VCaP (cell line): Measurements from ENCODE around the gene MSRB1.

ENCODE experiments used
- H3K27ac ChIP-seq: fragments of 450-650 bp; 2 replicates; pipeline ENCODE4 v1.5.1; 2017
- TF ChIP-seq, protein P1 (sequence below): fragments of 450-650 bp; conservative IDR thresholded peaks from 2 replicates; pipeline ENCODE4 v1.5.1; 2017; ENCODE audit warnings: mild to moderate bottlenecking, moderate library complexity

Gene MSRB1

DNA sequence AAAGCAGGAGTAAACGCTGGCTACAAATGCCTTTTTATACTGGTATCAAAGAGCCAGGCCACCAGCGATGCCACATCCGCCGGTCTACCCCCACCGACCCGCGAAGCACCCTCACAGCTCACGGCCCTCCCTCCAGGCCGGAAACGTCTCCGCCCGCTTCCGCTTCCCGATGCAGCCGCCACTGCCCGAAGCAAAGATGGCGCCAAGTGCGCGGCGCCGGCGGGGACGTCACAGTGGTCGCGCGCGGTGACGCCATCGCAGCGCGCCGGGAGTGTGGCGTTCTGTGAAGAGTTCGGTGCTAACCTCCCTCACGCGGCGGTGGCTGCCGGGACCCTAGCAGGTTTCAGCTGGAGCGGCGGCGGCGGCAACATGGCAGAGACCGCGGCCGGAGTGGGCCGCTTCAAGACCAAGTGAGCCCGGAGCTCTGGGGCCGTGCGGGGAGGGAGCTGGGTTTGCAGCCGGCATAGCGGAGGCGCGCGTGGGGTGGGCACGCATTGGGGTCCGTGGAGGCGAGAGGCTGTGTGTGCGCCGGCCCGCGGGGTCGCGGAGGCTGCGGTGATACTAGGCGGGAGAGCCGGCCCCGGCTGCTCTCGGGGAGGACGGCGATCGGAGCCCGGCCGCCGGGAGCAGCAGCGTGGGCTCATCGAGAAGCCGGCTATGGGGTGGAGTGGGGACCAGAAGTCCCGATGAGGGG lies 28.9 kb upstream of the MSRB1 start, which contains the start of gene TBL3:
TBL3 (plus strand) TSS at position 258 of the 694 bp plus-strand sequence; CDS start at position 370, 112 bp downstream.
- TF ChIP-seq, protein P1, sequence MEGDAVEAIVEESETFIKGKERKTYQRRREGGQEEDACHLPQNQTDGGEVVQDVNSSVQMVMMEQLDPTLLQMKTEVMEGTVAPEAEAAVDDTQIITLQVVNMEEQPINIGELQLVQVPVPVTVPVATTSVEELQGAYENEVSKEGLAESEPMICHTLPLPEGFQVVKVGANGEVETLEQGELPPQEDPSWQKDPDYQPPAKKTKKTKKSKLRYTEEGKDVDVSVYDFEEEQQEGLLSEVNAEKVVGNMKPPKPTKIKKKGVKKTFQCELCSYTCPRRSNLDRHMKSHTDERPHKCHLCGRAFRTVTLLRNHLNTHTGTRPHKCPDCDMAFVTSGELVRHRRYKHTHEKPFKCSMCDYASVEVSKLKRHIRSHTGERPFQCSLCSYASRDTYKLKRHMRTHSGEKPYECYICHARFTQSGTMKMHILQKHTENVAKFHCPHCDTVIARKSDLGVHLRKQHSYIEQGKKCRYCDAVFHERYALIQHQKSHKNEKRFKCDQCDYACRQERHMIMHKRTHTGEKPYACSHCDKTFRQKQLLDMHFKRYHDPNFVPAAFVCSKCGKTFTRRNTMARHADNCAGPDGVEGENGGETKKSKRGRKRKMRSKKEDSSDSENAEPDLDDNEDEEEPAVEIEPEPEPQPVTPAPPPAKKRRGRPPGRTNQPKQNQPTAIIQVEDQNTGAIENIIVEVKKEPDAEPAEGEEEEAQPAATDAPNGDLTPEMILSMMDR = no peak
- peak within 1 kb of the TSS; percentile 79 for H3K27ac ChIP-seq

DNA sequence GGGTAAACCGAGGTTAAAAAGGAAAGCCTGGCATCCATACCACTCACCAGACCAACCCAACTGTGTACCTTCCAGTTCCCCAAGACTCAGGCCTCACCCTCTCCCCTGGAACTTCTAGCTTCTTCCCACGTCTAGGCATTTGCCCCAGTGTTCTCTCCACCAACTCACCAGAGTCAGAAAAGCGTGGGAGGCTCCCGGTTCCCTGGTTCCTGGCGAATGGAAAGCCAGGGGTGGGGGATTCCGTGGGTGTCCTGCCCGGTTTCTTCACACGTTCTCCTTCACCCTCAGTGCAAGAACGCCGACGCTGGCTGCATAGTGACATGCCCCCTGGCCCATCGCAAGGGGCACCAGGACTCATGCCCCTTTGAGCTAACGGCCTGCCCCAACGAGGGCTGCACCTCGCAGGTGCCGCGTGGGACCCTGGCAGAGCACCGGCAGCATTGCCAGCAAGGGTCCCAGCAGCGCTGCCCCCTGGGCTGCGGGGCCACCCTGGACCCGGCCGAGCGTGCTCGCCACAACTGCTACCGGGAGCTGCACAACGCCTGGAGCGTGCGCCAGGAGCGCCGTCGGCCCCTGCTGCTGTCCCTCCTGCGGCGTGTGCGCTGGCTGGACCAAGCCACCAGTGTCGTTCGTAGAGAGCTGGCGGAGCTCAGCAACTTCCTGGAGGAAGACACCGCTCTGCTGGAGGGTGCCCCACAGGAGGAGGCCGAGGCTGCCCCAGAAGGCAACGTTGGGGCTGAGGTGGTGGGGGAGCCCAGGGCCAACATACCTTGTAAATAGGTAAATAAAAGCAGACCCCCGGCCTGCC lies 25.4 kb upstream of the MSRB1 start:
- H3K27ac ChIP-seq = no peak overlapping the region
- TF ChIP-seq, protein P1 = no peak

GRCh38 chr16:1966460-1966859 lies 23.5 kb upstream of the MSRB1 start, which contains the start of gene RNF151:
Gene RNF151 (plus strand): TSS chr16:1966856. CDS start chr16:1966882, 26 bp downstream.
- peak within 1 kb of the TSS; percentile 84; the same call in 1 of the 2 replicates for H3K27ac ChIP-seq
- TF ChIP-seq, protein P1 = no peak

- TF ChIP-seq, protein P1 = no peak
- H3K27ac ChIP-seq = peak overlapping the region; percentile 84
Observed at GRCh38 chr16:1965396-1966001, 22.5 kb upstream of the MSRB1 start.

- peak within 1 kb of the TSS; percentile 84 for H3K27ac ChIP-seq
- TF ChIP-seq, protein P1 = no peak
Observed at GRCh38 chr16:1964506-1965395, 21.8 kb upstream of the MSRB1 start, which contains the start of gene RPS2. Gene RPS2 (minus strand): TSS chr16:1964826. CDS start chr16:1964625, 201 bp downstream.

DNA sequence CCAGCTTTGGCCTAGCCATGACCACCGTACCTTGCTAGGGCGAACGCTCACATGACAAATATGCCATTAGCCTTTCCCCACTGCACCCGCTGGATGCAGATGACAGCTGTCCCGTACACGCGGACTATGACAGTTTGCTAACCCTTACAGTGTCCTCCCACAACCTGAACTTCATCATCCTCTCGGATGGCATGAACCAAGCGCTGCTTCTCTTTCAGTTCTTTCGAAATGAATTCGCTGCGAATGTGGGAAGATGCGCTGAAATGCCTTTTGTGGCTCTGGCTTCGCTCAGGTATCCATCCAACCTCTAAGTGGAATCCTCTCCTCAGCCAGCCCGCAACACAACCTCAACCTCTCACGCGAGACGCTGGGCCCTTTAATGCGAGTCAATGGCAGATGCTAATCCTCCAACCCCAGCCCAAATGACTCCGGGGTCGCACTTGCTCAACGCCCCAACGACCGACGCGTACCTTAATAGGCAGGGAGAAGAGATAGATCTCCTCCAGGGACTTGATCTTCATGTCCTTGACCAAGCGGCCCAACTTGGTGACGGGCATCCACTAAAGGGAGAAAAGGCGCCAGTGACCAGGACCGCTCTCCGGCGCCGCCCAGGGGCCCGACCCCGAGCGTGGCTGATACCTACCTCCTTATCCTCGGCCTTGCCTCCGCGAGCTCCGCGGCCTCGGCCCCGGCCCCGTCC lies 21.0 kb upstream of the MSRB1 start:
- H3K27ac ChIP-seq = peak overlapping the region; percentile 84
- TF ChIP-seq, protein P1 = no peak

DNA sequence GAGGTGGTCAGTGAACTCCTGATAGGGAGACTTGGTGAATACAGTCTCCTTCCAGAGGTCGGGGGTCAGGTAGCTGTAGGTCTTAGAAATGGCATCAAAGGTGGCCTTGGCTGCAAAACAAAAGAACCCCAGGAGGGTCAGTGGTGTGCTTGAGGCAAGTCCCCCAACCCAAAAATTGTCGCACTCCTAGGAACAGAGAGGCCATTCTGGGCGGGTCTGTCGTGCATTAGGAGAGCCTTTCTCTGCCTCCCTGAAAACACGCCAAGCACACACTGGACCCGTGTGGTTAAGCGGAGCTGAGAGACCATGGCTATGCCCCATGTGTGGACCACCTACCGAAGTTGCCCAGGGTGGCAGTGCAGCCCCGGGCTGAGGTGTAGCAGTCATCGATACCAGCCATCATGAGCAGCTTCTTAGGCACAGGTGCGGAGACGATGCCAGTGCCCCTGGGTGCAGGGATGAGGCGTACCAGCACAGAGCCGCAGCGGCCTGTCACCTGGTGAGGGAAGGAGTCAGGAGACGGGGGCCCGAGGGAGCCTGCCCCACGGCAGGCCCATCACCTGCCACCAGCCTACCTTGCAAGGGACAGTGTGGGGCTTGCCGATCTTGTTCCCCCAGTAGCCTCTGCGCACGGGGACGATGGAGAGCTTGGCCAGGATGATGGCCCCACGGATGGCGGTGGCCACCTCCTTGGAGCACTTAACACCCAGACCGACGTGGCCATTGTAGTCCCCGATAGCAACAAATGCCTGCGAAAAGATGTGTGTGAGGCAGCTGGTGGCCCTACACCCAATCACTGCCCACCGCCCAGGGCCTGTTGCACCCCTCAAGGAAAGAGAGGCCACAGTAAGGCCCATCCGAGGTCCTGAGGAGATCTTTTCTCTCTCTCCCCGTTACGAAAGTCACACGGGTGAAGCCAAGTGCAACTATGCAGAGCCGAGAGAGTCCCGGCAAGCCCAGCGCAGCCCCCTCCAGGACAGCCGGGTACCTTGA lies 19.5 kb upstream of the MSRB1 start:
- H3K27ac ChIP-seq = peak overlapping the region; percentile 84
